Ramos (cell line): ENCODE measurements around the gene ITGB1.
"Not testable (repeated sequence)": the region's sequence is repeated elsewhere in the genome, so short reads cannot be mapped to it uniquely, and the experiment has no call there.

Source experiments
- in situ Hi-C: fragments of 300-500 bp; cut with MboI; formaldehyde crosslinking; loops from one replicate; pipeline ENCODE4 v1.14.3; 2022; ENCODE audit warnings: low sequenced_read_pairs; ENCODE audit not compliant: unreplicated experiment

ITGB1 gene

DNA sequence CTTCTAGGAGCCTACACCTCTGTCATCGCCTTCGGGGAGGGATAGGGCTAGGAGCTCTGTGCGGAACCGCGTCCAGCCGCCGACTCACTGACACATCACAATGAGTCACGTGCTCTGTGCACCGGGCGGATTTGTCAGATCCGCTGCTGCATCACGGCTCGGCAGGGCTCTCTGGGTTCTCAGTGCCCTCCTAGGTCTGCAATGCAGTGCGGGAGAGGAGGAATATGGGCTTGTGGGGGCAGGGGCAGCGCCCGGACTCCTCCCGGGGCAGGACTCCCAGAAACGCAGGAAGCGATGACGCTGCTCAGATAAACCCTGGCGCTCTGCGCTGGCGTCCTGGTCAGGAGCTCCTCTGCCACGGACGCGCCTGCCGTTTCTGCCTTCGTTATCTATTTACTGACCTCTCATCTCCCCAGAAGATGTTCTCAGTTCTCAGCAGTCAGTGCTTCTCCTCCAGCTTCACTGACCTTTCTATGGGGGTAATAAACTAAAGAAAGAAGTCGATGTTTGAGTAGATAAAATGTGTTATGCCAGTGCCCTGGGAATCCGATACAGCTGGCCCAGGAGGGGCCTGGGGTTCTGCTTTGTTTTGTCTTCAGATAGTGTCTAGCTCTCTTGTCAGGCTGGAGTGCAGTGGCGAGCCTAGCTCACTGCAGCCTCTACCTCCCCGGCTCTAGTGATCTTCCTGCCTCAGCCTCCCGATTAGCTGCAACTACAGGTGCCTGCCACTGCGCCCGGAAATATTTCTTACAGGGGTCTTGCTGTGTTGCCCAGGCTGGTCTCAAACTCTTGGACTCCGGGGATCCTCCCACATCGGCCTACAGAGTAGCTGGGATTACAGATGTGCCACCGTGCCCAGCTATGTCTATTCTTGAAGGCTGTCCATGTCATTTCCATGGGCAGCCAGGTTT, 22.8 kb upstream of the ITGB1 start:
- in situ Hi-C loops = no loop called here

DNA sequence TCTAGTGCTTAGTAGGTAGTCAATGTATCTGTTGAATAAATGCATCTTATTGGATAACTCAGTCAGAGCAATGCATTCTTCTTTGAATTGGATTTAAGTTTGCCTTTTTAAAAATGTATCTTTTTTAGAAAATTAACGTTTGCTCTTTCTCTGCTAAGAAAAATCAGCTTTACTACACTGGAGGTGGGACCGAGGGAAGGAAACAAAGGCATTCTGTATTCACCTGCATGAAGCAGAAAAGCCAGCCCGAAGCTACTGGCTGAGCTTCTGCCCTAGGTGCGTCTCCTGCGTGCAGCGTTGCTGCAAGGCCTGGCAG, 22.2 kb upstream of the ITGB1 start:
- in situ Hi-C loops = no loop called here

DNA sequence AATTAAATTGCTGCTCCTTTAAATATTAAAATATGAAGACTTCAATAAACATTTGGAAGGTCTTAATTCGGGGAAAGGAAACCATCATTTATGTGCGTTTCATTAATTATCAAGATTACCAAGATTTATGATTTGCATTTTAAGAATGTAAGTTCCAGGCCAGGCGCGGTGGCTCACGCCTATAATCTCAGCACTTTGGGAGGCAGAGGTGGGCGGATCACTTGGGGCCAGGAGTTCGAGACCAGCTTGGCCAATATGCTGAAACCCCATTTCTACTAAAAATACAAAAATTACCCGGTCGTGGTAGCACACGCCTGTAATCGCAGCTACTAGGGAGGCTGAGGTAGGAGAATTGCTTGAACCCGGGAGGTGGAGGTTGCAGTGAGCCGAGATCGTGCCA, 21.7 kb upstream of the ITGB1 start:
- in situ Hi-C loops = not testable (repeated sequence)

DNA sequence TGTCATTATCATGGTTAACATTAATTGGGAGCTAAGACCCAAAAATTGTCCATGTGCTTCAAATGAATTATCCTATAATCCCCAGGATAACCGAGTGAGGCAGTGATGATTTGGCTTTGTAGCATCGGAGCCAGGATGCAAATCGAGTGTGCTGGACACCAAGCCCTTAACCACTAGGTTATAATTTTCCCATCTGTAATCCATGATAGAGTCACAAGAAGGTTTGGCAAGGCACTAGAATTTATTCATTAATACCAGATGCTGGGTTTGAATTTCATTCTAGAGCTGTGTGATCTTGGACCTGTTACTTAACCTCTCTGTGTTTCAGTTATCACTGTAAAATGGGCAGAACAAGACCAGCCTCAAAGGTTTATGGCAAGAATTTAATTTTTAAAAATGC, 21.0 kb upstream of the ITGB1 start:
- in situ Hi-C loops = no loop called here

DNA sequence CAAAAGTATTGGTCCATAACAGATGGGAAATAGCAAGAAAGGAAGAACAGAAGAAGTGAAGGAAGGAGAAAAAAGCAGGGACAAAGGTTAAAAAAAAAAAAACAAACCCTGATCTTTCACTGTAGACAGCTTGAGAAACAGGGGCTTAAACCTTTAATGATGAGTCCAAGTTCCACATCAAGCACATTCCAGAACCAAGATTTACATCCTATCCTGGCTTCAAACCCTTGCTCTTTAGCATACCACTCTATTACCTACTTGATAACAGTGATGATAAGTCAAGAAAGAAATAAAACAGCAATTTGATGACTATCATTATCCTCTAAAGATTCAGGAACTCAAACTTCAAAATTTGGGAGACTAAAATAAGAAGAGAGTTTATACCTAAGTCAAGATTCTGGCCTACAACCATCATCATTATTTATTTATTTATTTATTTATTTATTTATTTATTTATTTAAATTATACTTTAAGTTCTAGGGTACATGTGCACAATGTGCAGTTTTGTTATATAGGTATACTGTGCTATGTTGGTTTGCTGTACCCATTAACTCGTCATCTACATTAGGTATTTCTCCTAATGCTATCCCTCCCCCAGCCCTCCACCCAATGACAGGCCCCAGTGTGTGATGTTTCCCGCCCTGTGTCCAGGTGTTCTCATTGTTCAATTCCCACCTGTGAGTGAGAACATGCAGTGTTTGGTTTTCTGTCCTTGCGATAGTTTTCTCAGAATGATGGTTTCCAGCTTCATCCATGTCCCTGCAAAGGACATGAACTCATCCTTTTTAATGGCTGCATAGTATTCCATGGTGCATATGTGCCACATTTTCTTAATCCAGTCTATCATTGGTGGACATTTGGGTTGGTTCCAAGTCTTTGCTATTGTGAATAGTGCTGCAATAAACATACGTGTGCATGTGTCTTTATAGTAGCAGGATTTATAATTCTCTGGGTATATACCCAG, 20.1 kb upstream of the ITGB1 start:
- in situ Hi-C loops = not testable (repeated sequence)

DNA sequence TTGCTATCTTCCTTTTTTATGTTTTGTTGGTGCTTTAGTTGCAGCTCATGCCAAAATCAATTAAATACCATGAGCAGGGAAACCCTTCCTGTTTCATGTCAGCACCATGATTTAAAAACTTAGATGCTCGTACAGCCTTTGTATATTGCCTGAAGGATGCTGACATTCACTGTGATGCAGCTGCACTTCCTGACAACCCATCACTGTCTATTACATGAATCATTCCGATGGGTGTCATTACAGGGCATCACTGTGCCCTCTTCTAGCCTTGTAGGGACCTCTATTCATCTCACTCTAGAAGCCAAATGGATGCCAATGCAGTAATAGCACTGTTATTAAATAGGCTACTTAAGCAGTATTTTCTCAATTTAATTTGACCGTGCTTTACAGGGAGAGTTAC, 18.3 kb upstream of the ITGB1 start:
- in situ Hi-C loops = no loop called here

DNA sequence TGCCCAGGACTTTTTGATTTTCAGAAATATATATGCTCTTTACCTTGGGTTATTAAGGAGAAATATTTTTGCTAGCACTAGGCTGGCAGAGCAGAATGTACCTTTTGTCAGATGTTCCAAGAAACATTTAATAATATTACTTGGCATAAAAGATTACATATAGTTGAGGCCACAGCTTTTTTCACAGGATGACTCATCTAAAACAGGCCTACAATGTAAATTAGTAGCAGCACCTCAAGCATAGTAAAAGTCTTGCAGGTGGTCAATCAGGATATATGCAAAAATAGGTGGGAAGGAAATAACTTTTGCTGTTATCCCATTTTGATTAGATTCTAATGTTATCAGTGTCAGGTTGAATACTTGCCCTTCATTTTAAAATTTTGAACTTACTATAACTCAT, 14.9 kb upstream of the ITGB1 start:
- in situ Hi-C loops = no loop called here

DNA sequence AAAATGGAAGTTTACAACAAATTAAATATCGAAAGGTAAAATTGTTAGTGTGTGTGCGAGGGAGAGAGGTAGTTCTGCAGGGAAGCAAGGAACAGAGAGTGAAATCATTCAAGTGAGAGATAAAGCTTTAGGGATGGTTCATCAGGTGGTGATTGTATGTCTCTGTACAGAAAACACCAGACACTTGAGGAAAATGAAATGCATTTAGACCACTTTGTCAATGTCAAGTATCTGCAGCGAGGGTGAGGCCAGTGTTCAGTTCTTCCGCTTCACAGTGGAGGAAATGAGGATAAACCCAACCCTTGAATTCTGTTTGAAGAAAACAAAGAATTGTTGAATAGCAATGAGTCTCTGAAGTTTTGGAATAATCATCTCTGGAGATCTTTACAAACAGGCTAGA, 14.4 kb upstream of the ITGB1 start:
- in situ Hi-C loops = no loop called here

DNA sequence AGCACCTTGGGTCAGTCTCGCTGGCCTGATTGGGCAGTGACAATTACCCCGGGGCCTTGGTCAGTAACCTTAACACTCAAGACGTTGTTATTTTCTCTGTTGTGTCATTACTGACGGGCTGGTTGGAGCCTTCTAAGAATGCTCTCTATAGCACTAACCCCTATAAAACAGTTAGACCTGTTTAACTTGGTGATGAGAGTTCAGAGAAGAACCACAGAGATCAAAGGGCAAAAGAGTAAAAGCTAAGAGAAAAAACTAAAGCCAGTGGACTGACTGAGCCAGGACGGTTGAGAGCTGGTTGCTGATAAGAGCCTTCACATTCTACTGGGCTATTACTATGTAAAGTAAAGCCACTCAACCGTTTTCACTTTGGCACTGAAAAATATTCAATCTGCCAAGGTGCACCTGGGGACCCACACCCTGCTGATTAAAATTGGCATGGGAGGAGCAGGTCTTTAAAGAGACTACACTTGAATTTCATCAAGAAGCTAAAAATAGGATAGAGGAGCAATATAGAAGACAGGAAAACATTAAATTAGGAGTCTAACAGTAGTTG, 13.6 kb upstream of the ITGB1 start:
- in situ Hi-C loops = no loop called here

DNA sequence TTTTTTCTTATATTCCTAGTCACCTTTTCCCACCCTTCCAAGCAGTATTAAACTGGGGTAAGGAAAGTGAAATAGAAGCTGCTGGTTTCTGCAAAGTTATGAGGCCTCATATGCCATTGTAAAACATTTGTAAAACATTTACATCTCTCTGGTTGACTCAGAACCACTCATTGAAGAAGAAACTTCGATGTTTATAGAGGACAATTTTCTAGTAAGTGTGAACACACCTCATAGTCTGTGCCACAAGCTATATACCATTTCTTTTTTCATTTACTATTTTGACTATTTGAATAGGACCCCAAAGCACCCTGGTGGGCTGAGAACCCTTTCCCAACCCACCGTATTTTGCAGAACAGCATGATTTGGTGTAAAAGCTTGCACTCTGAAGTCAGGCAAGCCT, 12.9 kb upstream of the ITGB1 start:
- in situ Hi-C loops = no loop called here

DNA sequence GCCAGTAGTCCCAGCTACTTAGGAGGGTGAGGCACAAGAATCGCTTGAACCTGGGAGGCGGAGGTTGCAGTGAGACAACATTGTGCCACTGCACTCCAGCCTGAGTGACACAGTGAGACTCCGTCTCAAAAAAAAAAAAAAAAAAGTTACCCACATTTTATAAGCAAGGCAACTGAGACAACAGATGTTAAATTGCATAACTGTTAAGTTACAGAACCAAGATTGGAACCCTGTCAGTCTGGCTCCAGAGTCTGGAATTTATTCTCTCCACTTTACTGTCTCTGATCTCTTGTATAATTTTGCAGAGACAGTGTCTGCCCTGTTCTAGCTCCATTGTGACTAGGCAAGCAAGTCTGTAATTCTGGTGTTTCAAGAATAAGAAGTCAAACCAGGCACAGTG, 6.2 kb upstream of the ITGB1 start:
- in situ Hi-C loops = no loop called here

DNA sequence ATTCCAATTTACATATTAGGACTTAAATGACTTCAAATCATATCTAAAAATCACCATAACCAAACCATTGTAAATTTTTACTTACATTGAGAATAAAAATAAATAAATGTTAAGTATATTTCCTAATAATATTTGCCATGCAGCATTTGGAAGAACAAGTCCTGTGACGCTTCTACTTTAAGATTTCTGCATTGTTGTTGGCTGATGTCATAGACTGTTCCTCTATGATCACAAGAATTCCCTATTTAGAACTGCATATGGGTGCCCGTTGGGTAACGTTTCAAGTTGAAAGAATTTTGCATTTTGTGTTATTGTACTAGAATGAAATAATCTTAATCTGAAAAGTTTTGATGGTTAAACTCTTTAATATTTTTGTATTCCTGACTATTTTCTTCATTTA, 5.1 kb upstream of the ITGB1 start:
- in situ Hi-C loops = no loop called here

DNA sequence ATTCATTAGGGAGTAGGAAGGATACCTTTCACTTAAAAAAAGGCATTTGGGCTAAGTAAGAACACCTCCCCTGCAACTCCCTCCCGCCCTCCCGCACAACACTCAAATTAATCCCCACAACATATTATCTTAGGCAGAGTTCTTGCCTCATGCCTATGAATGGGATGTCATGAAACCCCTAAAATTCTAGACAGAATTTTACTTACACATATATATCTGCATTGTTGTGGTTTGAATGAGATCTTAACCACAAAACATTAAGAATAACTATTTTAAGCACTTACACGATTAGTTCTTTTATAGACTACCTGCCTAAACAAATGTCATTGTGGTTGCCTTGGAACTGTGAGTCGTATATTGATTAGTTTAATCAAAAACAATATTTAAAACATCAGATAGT, 4.5 kb upstream of the ITGB1 start:
- in situ Hi-C loops = no loop called here

DNA sequence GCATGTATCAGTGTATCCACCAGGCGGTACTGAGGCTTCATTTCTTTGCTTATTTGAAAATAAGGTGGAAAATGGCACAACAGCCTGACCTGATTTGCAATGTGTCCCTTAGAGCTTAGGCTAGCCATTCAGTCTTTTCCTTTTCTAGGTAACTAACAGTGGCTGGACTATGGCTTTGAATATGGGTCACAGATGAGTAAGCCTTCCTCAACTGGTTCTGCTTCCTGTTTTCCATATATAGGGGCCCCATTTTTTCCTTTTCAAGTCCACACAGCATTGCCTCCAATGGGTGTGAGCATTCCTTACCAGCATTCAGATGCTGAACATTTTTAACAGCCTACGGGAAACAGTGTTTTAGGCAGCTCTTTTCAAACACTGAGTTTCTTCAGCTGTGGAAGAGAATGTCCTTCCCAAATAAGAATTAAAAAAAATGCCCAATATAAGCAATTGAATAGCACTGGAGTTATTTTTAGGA, 3.9 kb upstream of the ITGB1 start:
- in situ Hi-C loops = no loop called here

DNA sequence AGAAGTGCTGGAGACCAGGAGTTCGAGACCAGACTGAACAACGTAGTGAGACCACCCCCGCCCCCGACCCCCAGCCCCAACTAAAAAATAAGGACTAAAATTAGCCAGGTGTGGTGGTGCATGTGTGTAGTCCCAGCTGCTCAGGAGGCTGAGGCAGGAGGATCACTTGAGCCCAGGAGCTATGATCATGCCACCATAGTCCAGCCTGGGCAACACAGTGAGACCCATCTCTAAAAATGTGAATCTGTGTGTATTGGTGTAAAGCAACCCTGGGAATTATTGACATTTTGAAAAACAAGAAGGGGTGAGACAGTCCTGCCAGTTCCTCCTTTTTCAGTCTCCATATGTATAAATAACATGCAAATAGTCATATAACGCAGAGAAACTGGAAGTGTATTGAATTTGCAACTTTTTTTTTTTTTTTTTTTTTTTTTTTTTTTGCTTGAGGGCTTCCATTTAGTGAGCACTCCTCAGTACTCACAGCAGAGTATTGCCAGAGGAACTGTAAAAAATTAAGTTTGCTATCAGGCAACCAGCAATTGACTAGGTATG, 3.4 kb upstream of the ITGB1 start:
- in situ Hi-C loops = no loop called here

DNA sequence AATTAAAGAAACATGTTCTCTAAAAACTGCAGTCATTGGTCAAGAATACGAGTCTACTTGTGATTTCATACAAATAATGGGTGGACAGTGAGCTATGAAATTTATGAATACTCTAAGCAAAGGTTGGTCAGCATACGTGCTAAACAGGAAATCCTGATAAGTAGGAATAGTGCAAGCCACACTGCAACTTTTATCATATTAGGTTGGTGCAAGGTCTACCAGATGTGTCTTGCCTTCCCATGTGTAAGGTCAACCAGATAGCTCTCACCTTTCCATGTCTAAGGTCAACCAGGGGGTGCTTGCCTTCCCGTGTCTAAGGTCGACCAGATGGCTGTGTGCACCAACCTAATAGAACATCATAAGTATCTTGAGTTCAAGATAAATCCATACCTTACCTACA, 2.0 kb upstream of the ITGB1 start:
- in situ Hi-C loops = no loop called here

DNA sequence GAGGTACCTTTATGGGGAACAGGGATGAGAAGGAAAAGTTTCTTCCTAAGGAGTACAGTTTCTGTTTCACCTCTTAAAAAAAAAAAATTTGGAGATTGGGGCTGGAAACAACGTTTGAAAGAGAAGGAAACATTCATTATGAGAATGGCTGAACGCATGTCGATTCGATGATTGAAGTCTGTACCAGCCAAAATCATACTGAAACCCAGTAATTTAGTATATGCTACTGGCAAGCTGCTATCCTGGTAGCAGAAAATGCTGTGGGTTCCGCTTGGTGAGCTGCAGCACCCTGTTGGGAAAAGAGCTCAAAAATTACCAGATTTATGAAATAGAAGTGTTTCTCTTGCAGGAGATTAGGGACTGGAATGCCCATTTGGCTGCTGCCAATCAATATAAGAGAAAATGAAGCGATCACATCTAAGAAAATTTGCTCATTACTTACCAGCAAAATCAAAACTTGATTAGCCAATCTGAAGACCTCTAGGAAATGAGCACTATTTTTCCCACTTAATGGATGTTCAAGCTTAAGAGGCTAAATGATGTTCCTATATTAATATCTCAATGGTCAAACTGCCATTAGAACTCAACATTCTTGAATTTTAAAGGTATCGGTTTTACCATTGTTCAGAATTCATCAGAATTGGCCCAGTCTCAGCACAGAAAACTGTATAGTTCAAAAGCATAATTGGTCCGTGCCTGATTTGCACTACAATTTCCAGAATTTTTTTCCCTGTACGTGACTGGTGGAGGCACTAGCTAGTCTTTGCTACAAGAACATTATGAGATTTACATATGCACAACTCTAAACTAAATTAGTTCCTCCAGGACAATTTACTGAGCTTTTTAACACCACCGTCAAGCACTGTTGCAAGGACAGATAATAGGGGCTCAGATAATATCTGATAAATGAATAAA, 1.2 kb upstream of the ITGB1 start:
- in situ Hi-C loops = no loop called here

DNA sequence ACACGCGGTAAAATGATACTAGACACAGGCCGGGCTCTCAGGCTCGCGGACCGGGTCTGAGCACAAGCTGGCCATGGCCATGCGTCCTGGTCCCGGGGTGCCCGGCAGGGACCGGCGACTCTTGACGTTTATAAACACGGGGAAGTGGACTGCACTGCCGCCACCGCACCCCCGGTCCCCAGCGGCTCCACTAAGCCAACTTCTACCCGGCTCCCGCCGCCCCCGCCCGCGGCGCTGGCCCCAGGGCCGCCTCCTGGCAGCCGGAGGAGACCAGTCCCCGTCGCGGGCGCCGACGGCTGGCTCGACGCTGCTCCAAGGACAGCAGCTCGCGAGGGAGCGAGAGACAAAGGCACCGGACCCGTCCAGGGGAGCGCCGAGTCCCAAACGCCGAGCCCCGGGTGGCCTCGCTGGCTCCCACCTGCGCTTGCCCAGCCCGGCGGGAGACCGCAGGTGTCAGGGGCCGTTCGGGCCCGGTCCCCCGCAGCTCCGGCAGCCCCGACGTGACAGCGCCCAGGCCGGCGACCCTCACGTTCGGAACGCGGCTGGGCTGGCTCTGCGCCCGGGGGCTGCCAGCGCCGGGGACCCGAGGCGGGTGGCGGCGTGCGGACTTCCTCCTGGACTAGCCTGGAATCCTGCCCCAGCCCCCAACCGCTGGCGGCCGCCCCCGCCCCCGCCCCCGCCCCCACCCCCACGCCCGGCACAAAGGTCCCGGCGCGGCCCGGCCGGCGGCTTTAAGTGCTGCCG, 517 bp downstream of the ITGB1 start:
- in situ Hi-C loops = no loop called here
